Body of pancreas (tissue), 4 donors: ENCODE measurements around the gene AEN. TPM values are rescaled to one million over a fixed set of nuclear protein-coding genes. Genes with fewer than 3 reads are reported as not detected.
A peak's percentile ranks its signal among the peaks of the same experiment; 100 is the strongest.

Experiments used
- ATAC-seq: fragments of 150-250 bp; one replicate; pipeline ENCODE4 v1.9.1; 2016
- DNase-seq, 4 donors: peaks; one replicate each; pipeline ENCODE4 v3.0.0-alpha.2; 2019
- H3K27ac ChIP-seq, 4 donors: fragments of 200-600 bp; sonication (generic); 1 replicate in 3 of 4; 2 replicates in 1 of 4; pipeline versions ENCODE4 v1.5.1 to v1.6.1; 2016 to 2019; ENCODE audit warnings: mild to moderate bottlenecking in 1 of 4, mixed read lengths in 1 of 4, moderate library complexity in 1 of 4
- H3K27me3 ChIP-seq, 2 donors: fragments of 200-600 bp; sonication (generic); one replicate each; pipeline ENCODE4 v1.6.0; 2016; ENCODE audit warnings: mild to moderate bottlenecking in 1 of 2
- H3K36me3 ChIP-seq, 2 donors: fragments of 200-600 bp; sonication (generic); replicated peaks in 1 of 2; 2 replicates each; pipeline ENCODE4 v1.5.1; 2016; ENCODE audit warnings: low read depth in 2 of 2; ENCODE audit not compliant: insufficient read depth in 1 of 2
- H3K4me1 ChIP-seq: fragments of 200-600 bp; sonication (generic); one replicate; pipeline ENCODE4 v1.6.0; 2016
- H3K4me3 ChIP-seq, 2 donors: fragments of 200-600 bp; sonication (generic); 1 replicate in 1 of 2; 2 replicates in 1 of 2; pipeline ENCODE4 v1.5.1; 2016 to 2019
- H3K9me3 ChIP-seq, 3 donors: fragments of 200-600 bp; sonication (generic); 1 replicate in 2 of 3; 2 replicates in 1 of 3; pipeline ENCODE4 v1.5.1; 2016
- CTCF ChIP-seq, 7 experiments: fragments of 450-650 bp in 4 of 7; fragments of 200-600 bp in 3 of 7; sonication (generic) in 3 of 7; IDR thresholded peaks; one replicate each; pipeline ENCODE4 v1.5.1; 2016 to 2019; ENCODE audit warnings: antibody characterized with exemption in 7 of 7
- POLR2A ChIP-seq, 3 donors: fragments of 450-650 bp; IDR thresholded peaks; one replicate each; pipeline ENCODE4 v1.6.1; 2016; ENCODE audit warnings: antibody characterized with exemption in 3 of 3, mild to moderate bottlenecking in 2 of 3
- WGBS, 2 donors: methylation state at CpG; one replicate each; pipeline ENCODE4 v1.1.5; 2017; 5-methylcytosine and 5-hydroxymethylcytosine counted together
- intact Hi-C: fragments of 100-400 bp; cut with DNase I; formaldehyde crosslinking; loops from one replicate; pipeline ENCODE4 v1.15.1; 2023
- total RNA-seq, 2 donors: library from RNA; depleted of rRNA; stranded (reverse); fragments of >200 nt; gene quantifications; one replicate each; pipeline ENCODE4 v1.1.0, GENCODE V29; 2016

AEN gene
- total RNA-seq, 2 donors from 2014 or later = 20.4 to 23.3 TPM

DNA sequence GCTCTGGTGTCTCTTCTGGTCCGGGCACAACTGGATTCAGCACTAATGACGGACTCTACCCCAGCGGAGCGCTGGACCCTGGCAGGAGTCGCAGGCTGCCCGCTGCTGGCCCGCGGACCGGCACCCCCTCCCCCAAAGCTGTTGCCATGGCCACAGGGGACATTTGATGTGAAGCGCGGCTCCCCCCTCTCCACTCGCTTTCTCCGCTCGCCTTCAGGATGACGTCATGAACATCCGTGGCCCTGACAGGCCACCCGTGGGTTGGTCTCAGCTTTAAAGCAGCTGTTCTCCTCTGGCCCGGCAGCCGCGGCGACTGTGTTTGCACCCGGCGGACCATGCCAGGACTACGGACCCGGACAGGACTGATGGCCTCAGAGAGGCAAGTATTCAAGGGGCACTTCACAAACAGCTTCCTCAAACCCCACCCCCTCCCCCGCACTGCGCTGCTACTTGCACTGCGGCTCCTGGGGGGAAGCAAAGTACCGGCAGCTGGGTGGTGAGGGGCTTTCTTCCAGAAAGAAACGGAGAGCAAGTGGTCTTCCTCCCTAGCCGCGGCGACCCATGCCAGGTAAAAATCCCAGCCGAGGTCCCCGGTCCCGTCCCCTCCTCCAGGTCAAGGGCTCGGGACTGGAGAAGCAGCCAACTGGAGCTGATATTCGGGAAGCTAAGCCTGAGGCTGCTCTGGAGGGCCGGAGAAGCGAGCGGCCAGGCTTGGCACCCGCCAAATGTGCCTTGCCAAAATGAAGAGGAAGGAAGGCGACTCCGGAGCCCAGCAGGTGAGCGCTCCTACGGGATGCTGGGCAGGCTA is 16.6 kb upstream of the AEN start:
- H3K36me3 ChIP-seq = no peaks in the 10 kb centered on the region
- no peaks in the 10 kb centered on the region for H3K9me3 ChIP-seq
- H3K27me3 ChIP-seq = peaks cover 0 to 33% of the 10 kb centered on the region in 2 donors
- H3K4me1 ChIP-seq = peaks cover 24% of the 10 kb centered on the region
- intact Hi-C loops = no loop called here
- peak; percentile 22 to 55 (median 48) for DNase-seq
- peak; percentile 22 for ATAC-seq
- TF ChIP-seq POLR2A (IDR thresholded peaks at IDR 0.05) (peak in 1 of 3 donors; percentile 36), CTCF (IDR thresholded peaks at IDR 0.05) (no peak)
- WGBS, 2 donors = 1% methylated on average over 46 of the region's 46 CpGs; no CpG with 5 or more reads in 1 of the 2 donors
- peak overlapping the region in 1 of 4 donors; percentile 14 for H3K27ac ChIP-seq
- no peak overlapping the region for H3K4me3 ChIP-seq

- no peak overlapping the region for H3K4me3 ChIP-seq
- H3K27me3 ChIP-seq = peaks cover 0 to 33% of the 10 kb centered on the region in 2 donors
- peak; percentile 79 for ATAC-seq
Observed at GRCh38 chr15:88605189-88606069, 15.7 kb upstream of the AEN start.

DNA sequence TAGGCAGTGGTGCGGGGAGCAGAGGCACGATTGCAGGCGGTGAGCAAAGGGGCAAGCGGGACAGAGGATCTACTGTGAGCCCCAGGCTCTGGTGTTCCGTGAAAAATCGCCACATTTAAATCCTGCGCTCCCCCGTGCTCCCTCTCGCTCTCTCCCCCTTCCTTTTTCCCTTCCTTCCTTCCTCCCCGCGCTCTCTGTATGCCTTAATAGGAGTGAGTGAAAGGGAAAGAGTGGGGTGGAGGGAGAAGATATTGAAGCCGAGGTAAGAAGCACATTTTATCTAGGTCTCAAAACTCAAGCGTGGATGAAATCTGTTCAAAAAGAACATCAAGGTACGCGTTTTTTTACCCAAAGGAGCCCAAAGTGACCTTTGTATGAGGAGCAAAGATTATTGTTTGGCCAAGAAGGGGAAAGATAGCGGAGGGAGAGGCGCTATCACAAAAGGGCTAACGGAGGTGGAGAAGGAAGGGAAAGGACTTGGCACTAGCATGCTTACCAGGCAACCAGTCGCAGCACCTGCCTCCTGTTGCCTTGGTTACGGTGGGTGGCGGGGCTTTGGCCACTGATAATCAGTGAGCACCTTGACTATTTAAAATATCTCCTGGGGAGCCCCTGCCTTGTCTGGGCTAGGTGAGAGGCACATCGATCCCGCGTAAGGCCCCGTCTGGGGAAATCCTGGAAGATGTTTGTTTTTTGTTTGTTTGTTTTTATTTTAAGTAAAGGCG is 14.9 kb upstream of the AEN start:
- H3K4me1 ChIP-seq = peaks cover 24% of the 10 kb centered on the region
- H3K27ac ChIP-seq = no peak overlapping the region
- no peaks in the 10 kb centered on the region for H3K36me3 ChIP-seq
- 10 to 14% methylated on average over 26 of the region's 26 CpGs for WGBS, 2 donors
- H3K4me3 ChIP-seq = no peak overlapping the region
- ATAC-seq (no peak), DNase-seq (no peak)
- peaks cover 0 to 33% of the 10 kb centered on the region in 2 donors for H3K27me3 ChIP-seq
- TF ChIP-seq CTCF (IDR thresholded peaks at IDR 0.05) (no peak), POLR2A (IDR thresholded peaks at IDR 0.05) (no peak)
- no peaks in the 10 kb centered on the region for H3K9me3 ChIP-seq
- intact Hi-C loops = no loop called here

More at GRCh38 chr15:88605189-88606069, 15.7 kb upstream of the AEN start:
- DNase-seq = peak; percentile 62 to 77 (median 64)
- H3K36me3 ChIP-seq = no peaks in the 10 kb centered on the region
- H3K4me1 ChIP-seq = peaks cover 24% of the 10 kb centered on the region
- intact Hi-C loops = no loop called here
- TF ChIP-seq POLR2A (IDR thresholded peaks at IDR 0.05) (no peak), CTCF (IDR thresholded peaks at IDR 0.05) (no peak)
- H3K27ac ChIP-seq = no peak overlapping the region
- H3K9me3 ChIP-seq = no peaks in the 10 kb centered on the region
- 3 to 6% methylated on average over 28 to 57 of the region's 58 CpGs for WGBS, 2 donors

DNA sequence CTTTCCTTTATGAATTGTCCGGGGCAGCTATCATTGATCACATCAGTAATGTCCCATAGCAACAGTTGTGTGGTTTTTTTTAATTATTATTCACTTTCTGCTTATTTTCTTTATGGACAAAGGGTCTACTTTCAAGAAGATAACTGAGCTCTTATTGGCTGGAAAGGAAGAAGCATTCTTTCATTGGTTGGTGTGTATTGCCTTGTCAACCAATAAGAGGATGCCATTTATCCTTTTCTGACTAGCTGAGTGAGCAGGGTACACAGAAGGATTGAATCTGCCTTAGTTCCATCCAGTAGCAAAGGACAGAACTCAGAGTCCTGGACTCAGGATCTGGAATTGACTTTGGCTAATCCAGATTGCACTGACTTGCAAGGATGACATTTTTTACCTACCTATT is 13.2 kb upstream of the AEN start:
- Histone ChIP-seq H3K4me1 (peaks cover 24% of the 10 kb centered on the region), H3K36me3 (no peaks in the 10 kb centered on the region), H3K4me3 (no peak overlapping the region), H3K27me3 (peaks cover 0 to 33% of the 10 kb centered on the region in 2 donors), H3K27ac (no peak overlapping the region), H3K9me3 (no peaks in the 10 kb centered on the region)
- TF ChIP-seq CTCF (IDR thresholded peaks at IDR 0.05) = no peak
- no peak for TF ChIP-seq POLR2A (IDR thresholded peaks at IDR 0.05)
- ATAC-seq (no peak), DNase-seq (no peak)
- WGBS, 2 donors = 48 to 60% methylated on average over 1 of the region's 1 CpG
- intact Hi-C loops = no loop called here
